Measurements from ENCODE around the gene FHL2. TPM values are rescaled to one million over a fixed set of nuclear protein-coding genes. Genes with fewer than 3 reads are reported as not detected.

FHL2 gene
- total RNA-seq, 2 experiments from 2014 or later = 0.41 to 0.42 TPM

DNA sequence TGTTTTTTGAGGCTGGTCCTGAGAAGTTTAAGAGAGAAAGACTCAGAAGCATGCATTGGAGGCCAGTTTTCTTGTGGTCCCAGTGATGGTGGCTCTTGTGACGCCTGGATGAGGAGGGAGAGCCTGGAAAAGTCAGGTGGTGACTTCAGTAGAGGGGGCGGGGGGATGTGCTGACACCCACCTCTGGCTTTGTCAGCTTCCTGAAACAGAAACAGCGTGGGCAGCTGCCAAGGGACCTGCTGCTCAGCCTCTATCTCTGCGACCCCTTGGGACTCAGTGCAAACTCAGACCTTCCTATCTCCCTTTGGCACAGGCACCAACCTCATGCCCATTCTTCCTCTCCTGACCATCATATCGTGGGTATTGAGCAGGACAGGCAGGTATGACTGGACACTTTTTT, 75.7 kb downstream of the FHL2 start:
- intact Hi-C loops (cut with DNase I, micrococcal nuclease) = loop anchor here in 1 of 2 experiments (10.0 kb wide), 1 partner anchor 872 kb away; the partner anchor contains the start of gene UXS1
- ChIA-PET CTCF (no interaction called here), POLR2A (no interaction called here)
- H3K9me3 Mint-ChIP-seq = no peaks in the 10 kb centered on the region
- peaks cover 3% of the 10 kb centered on the region for H3K36me3 ChIP-seq (ENCODE audit: insufficient read depth, low read length)
- H3K36me3 Mint-ChIP-seq (ENCODE audit: low read depth) = peaks cover 28% of the 10 kb centered on the region
- H3K4me1 ChIP-seq (ENCODE audit: insufficient read depth, low read length) = peaks cover 5% of the 10 kb centered on the region
- no peak for DNase-seq
- ATAC-seq (ENCODE audit: poor library complexity) = no peak
- TF ChIP-seq, protein P1, sequence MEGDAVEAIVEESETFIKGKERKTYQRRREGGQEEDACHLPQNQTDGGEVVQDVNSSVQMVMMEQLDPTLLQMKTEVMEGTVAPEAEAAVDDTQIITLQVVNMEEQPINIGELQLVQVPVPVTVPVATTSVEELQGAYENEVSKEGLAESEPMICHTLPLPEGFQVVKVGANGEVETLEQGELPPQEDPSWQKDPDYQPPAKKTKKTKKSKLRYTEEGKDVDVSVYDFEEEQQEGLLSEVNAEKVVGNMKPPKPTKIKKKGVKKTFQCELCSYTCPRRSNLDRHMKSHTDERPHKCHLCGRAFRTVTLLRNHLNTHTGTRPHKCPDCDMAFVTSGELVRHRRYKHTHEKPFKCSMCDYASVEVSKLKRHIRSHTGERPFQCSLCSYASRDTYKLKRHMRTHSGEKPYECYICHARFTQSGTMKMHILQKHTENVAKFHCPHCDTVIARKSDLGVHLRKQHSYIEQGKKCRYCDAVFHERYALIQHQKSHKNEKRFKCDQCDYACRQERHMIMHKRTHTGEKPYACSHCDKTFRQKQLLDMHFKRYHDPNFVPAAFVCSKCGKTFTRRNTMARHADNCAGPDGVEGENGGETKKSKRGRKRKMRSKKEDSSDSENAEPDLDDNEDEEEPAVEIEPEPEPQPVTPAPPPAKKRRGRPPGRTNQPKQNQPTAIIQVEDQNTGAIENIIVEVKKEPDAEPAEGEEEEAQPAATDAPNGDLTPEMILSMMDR (IDR thresholded peaks at IDR 0.05) = no peak
- no peak overlapping the region for H3K4me3 Mint-ChIP-seq
- no peak overlapping the region for H3K4me3 ChIP-seq (ENCODE audit: low read length)
- H3K4me1 Mint-ChIP-seq (ENCODE audit: low read depth) = peaks cover 67% of the 10 kb centered on the region
- H3K27me3 Mint-ChIP-seq = no peaks in the 10 kb centered on the region
- H3K27me3 ChIP-seq (ENCODE audit: control insufficient read depth in 1 of 2, insufficient read depth in 2 of 2, low read length in 2 of 2) = no peaks in the 10 kb centered on the region
- peak overlapping the region; percentile 52 for H3K27ac Mint-ChIP-seq
- H3K9me3 ChIP-seq (ENCODE audit: control insufficient read depth in 1 of 2, insufficient read depth in 1 of 2, low read length in 2 of 2) = no peaks in the 10 kb centered on the region
- H3K27ac ChIP-seq (ENCODE audit: low read depth in 1 of 2, low read length in 2 of 2) = no peak overlapping the region

DNA sequence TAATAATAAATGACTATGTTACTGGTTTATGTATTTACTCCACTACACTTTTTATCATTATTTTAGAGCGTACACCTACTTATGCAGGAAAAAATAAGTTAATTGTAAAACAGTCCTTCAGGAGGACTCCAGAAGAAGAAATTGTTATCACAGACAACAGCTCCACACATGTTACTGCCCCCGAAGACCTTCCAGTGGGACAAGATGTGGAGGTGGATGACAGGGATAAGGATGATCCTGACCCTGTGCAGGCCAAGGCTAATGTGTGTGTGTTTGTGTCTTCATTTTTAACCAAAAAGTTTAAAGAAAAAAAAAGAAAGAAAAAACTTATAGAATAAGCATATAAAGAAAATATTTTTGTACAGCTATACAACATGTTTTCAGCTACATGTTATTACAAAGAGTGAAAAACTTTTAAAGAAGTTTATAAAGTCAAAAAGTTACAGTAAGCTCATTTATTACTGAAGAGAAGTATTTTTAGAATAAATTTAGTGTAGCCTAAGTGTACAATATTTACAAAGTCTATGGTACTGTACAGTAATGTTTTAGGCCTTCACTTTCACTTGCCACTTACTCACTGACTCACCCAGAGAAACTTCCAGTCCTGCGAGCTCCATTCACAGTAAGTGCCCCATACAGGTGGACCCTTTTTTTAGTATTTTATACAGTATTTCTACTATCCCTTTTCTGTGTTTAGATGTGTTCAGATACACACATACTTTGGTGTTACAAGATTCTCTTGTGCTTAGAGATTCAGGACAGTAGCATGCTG, 76.8 kb downstream of the FHL2 start:
- ChIA-PET CTCF (no interaction called here), POLR2A (no interaction called here)
- Histone ChIP-seq H3K27ac (ENCODE audit: low read depth in 1 of 2, low read length in 2 of 2) (no peak overlapping the region), H3K36me3 (ENCODE audit: insufficient read depth, low read length) (peaks cover 3% of the 10 kb centered on the region), H3K27me3 (ENCODE audit: control insufficient read depth in 1 of 2, insufficient read depth in 2 of 2, low read length in 2 of 2) (no peaks in the 10 kb centered on the region), H3K4me1 (ENCODE audit: insufficient read depth, low read length) (no peaks in the 10 kb centered on the region), H3K9me3 (ENCODE audit: control insufficient read depth in 1 of 2, insufficient read depth in 1 of 2, low read length in 2 of 2) (no peaks in the 10 kb centered on the region), H3K4me3 (ENCODE audit: low read length) (no peak overlapping the region)
- Mint-ChIP-seq H3K27ac (peak overlapping the region; percentile 52), H3K4me1 (ENCODE audit: low read depth) (peaks cover 69% of the 10 kb centered on the region), H3K4me3 (no peak overlapping the region), H3K27me3 (no peaks in the 10 kb centered on the region), H3K36me3 (ENCODE audit: low read depth) (peaks cover 22% of the 10 kb centered on the region), H3K9me3 (no peaks in the 10 kb centered on the region)
- DNase-seq (no peak), ATAC-seq (ENCODE audit: poor library complexity) (no peak)
- intact Hi-C loops (cut with DNase I, micrococcal nuclease) = loop anchor here in 1 of 2 experiments (10.0 kb wide), 1 partner anchor 873 kb away; the partner anchor contains the start of gene UXS1
- TF ChIP-seq, protein P1 (IDR thresholded peaks at IDR 0.05) = no peak

DNA sequence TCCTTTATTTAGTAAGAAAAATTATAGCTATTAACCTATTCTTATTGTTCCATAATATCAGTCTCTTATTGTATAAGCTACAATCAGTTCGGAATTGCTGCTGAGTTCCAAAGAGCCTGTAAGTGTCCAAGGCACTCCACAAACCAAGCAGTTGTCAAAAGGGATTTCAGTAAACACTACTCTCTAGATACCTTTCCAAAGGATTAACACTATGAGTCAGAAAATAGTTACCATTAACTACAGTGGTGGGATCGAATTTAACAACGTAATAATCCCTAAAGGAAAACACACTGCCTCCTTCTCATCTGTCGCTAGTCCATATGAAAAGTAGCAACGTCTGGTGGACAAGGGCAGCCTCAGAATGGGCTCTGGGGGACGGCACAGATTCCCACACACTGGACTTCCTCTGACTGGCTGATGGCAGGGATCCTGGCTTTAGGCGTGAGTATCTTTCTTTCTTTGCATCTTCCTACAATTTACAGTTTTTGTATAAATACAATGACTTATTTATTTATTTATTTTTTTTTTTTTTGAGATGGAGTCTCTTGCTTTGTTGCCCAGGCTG, 78.1 kb downstream of the FHL2 start:
- TF ChIP-seq, protein P1 (IDR thresholded peaks at IDR 0.05) = no peak
- no peak for DNase-seq
- H3K9me3 Mint-ChIP-seq = no peaks in the 10 kb centered on the region
- no peak for ATAC-seq (ENCODE audit: poor library complexity)
- H3K4me1 ChIP-seq (ENCODE audit: insufficient read depth, low read length) = no peaks in the 10 kb centered on the region
- intact Hi-C loops (cut with DNase I, micrococcal nuclease) = loop anchor here in 1 of 2 experiments (10.0 kb wide), 1 partner anchor 874 kb away; the partner anchor contains the start of gene UXS1
- no peak overlapping the region for H3K27ac Mint-ChIP-seq
- H3K4me1 Mint-ChIP-seq (ENCODE audit: low read depth) = peaks cover 65% of the 10 kb centered on the region
- H3K9me3 ChIP-seq (ENCODE audit: control insufficient read depth in 1 of 2, insufficient read depth in 1 of 2, low read length in 2 of 2) = no peaks in the 10 kb centered on the region
- peaks cover 3% of the 10 kb centered on the region for H3K36me3 ChIP-seq (ENCODE audit: insufficient read depth, low read length)
- peaks cover 22% of the 10 kb centered on the region for H3K36me3 Mint-ChIP-seq (ENCODE audit: low read depth)
- H3K27me3 ChIP-seq (ENCODE audit: control insufficient read depth in 1 of 2, insufficient read depth in 2 of 2, low read length in 2 of 2) = no peaks in the 10 kb centered on the region
- ChIA-PET POLR2A (no interaction called here), CTCF (interaction anchor here (1.3 kb wide), 1 partner anchor 10 kb away, joined by 3 read pairs; no protein-coding TSS in a partner anchor)
- no peaks in the 10 kb centered on the region for H3K27me3 Mint-ChIP-seq
- H3K4me3 Mint-ChIP-seq = no peak overlapping the region
- H3K4me3 ChIP-seq (ENCODE audit: low read length) = no peak overlapping the region
- no peak overlapping the region for H3K27ac ChIP-seq (ENCODE audit: low read depth in 1 of 2, low read length in 2 of 2)
